ENCODE results near the gene KIF2C. TPM values are rescaled to one million over a fixed set of nuclear protein-coding genes. Genes with fewer than 3 reads are reported as not detected.

The KIF2C gene
- total and polyA plus RNA-seq, 9 of the 15 experiments (the other 6 are each of a cell fraction or from before 2014, with no cell fraction given), result 84.9 to 226 (median 169) TPM

DNA sequence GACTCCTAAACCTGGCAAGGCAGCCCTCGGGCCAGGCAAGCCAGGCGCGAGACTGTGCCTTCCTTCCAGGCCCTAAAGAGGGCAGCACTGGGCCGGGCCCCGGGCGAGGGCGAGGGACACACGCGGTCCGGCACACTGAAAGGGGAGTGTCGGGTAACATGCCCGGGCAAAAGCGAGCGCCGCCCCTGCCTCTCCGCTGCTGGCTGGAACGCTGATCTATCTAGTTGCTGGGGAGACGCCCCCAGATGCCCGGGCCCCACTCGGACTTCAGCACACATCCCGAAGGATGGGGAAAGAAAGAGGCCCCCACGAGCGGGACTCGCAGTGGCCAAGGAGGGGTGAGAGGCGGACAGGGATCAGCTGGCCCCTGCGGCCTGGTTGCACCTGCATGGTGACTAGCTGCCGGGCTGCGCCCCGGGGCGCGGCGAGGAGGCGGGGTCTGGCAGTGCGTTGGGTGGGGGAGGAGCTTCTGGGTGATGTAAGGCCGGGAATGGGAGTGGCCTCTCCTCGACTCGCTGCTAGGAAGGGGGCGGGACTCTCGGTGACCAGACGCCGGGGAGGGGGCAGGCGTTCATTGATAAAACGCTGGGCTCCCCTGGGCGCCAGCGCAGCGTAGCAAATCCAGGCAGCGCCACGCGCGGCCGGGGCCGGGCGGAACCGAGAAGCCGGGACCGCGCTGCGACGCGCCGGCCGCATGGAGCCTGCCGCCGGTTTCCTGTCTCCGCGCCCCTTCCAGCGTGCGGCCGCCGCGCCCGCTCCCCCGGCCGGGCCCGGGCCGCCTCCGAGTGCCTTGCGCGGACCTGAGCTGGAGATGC, 60.3 kb downstream of the KIF2C start, which contains the start of gene PLK3 (continued):
- TF ChIP-seq, protein P1, sequence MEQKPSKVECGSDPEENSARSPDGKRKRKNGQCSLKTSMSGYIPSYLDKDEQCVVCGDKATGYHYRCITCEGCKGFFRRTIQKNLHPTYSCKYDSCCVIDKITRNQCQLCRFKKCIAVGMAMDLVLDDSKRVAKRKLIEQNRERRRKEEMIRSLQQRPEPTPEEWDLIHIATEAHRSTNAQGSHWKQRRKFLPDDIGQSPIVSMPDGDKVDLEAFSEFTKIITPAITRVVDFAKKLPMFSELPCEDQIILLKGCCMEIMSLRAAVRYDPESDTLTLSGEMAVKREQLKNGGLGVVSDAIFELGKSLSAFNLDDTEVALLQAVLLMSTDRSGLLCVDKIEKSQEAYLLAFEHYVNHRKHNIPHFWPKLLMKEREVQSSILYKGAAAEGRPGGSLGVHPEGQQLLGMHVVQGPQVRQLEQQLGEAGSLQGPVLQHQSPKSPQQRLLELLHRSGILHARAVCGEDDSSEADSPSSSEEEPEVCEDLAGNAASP (IDR thresholded peaks at IDR 0.05), result no peak
- TF ChIP-seq ZNF644 (tag; IDR thresholded peaks at IDR 0.05; ENCODE audit: low read depth) (0 out of 2 replicates have a peak, but pooled peaks have one; percentile 37), TEAD2 (tag; IDR thresholded peaks at IDR 0.05) (no peak), ESRRA (IDR thresholded peaks at IDR 0.05; ENCODE audit: borderline replicate concordance, low read depth) (peak; percentile 63; the same call in 1 of the 2 replicates), TRIM28 (IDR thresholded peaks at IDR 0.05) (peak; percentile 76; the same call in 1 of the 2 replicates), KAT7 (CRISPR knock-in tag; IDR thresholded peaks at IDR 0.05; ENCODE audit: borderline replicate concordance) (no peak; the same call in 1 of the 2 replicates), CSDE1 (IDR thresholded peaks at IDR 0.05) (no peak; a peak in 2 of 4 replicates), ZBTB8A (IDR thresholded peaks at IDR 0.05; ENCODE audit: partially characterized antibody) (no peak), RBM15 (IDR thresholded peaks at IDR 0.05; ENCODE audit: insufficient read depth, low read length) (no peak), MYNN (IDR thresholded peaks at IDR 0.05) (peak; percentile 93), MYNN (CRISPR knock-in tag; IDR thresholded peaks at IDR 0.05) (no peak), L3MBTL2 (IDR thresholded peaks at IDR 0.05) (peak; percentile 97), NFXL1 (CRISPR knock-in tag; IDR thresholded peaks at IDR 0.05) (no peak), HDGF (IDR thresholded peaks at IDR 0.05) (no peak), ZNF23 (CRISPR knock-in tag; IDR thresholded peaks at IDR 0.05) (no peak), PHB (CRISPR knock-in tag; IDR thresholded peaks at IDR 0.05) (no peak), PCBP2 (IDR thresholded peaks at IDR 0.05; ENCODE audit: low read depth, low read length, poor library complexity, severe bottlenecking) (no peak)
- TF ChIP-seq, protein P2, sequence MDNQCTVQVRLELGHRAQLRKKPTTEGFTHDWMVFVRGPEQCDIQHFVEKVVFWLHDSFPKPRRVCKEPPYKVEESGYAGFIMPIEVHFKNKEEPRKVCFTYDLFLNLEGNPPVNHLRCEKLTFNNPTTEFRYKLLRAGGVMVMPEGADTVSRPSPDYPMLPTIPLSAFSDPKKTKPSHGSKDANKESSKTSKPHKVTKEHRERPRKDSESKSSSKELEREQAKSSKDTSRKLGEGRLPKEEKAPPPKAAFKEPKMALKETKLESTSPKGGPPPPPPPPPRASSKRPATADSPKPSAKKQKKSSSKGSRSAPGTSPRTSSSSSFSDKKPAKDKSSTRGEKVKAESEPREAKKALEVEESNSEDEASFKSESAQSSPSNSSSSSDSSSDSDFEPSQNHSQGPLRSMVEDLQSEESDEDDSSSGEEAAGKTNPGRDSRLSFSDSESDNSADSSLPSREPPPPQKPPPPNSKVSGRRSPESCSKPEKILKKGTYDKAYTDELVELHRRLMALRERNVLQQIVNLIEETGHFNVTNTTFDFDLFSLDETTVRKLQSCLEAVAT (IDR thresholded peaks at IDR 0.05), result peak in 1 of 2 experiments; percentile 41; a peak in 1 of 4 replicates
- TF ChIP-seq, protein P3, sequence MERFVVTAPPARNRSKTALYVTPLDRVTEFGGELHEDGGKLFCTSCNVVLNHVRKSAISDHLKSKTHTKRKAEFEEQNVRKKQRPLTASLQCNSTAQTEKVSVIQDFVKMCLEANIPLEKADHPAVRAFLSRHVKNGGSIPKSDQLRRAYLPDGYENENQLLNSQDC (CRISPR knock-in tag; IDR thresholded peaks at IDR 0.05), result no peak
- TF ChIP-seq, protein P4, sequence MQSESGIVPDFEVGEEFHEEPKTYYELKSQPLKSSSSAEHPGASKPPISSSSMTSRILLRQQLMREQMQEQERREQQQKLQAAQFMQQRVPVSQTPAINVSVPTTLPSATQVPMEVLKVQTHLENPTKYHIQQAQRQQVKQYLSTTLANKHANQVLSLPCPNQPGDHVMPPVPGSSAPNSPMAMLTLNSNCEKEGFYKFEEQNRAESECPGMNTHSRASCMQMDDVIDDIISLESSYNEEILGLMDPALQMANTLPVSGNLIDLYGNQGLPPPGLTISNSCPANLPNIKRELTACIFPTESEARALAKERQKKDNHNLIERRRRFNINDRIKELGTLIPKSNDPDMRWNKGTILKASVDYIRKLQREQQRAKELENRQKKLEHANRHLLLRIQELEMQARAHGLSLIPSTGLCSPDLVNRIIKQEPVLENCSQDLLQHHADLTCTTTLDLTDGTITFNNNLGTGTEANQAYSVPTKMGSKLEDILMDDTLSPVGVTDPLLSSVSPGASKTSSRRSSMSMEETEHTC (IDR thresholded peaks at IDR 0.05), result no peak
- TF ChIP-seq, protein P5, sequence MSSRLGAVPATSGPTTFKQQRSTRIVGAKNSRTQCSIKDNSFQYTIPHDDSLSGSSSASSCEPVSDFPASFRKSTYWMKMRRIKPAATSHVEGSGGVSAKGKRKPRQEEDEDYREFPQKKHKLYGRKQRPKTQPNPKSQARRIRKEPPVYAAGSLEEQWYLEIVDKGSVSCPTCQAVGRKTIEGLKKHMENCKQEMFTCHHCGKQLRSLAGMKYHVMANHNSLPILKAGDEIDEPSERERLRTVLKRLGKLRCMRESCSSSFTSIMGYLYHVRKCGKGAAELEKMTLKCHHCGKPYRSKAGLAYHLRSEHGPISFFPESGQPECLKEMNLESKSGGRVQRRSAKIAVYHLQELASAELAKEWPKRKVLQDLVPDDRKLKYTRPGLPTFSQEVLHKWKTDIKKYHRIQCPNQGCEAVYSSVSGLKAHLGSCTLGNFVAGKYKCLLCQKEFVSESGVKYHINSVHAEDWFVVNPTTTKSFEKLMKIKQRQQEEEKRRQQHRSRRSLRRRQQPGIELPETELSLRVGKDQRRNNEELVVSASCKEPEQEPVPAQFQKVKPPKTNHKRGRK (tag; IDR thresholded peaks at IDR 0.05), result no peak
- TF ChIP-seq, protein P6, sequence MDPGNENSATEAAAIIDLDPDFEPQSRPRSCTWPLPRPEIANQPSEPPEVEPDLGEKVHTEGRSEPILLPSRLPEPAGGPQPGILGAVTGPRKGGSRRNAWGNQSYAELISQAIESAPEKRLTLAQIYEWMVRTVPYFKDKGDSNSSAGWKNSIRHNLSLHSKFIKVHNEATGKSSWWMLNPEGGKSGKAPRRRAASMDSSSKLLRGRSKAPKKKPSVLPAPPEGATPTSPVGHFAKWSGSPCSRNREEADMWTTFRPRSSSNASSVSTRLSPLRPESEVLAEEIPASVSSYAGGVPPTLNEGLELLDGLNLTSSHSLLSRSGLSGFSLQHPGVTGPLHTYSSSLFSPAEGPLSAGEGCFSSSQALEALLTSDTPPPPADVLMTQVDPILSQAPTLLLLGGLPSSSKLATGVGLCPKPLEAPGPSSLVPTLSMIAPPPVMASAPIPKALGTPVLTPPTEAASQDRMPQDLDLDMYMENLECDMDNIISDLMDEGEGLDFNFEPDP (CRISPR knock-in tag; IDR thresholded peaks at IDR 0.05), result 0 out of 2 replicates have a peak, but pooled peaks have one; percentile 73

All from K562 (cell line).